GM23248 (cell line): ENCODE results near the gene RNF151.

ENCODE experiments used
- EZH2 ChIP-seq: fragments of 200-600 bp; sonication (generic); IDR thresholded peaks from 2 replicates; pipeline ENCODE4 v1.6.1; 2018; ENCODE audit warnings: antibody characterized with exemption, mild to moderate bottlenecking; ENCODE audit not compliant: insufficient read depth, poor library complexity, severe bottlenecking
- EZH2phosphoT487 ChIP-seq: fragments of 200-600 bp; sonication (generic); IDR thresholded peaks from 2 replicates; pipeline ENCODE4 v1.6.1; 2018; ENCODE audit warnings: antibody characterized with exemption, moderate library complexity, mild to moderate bottlenecking, low read depth; ENCODE audit not compliant: insufficient read depth

- TF ChIP-seq EZH2: no peak
- TF ChIP-seq EZH2phosphoT487: no peak
Observed at GRCh38 chr16:1953734-1954133, 12.9 kb upstream of the RNF151 start.
